ENCODE results near the gene TMEM205. TPM values are rescaled to one million over a fixed set of nuclear protein-coding genes. Genes with fewer than 3 reads are reported as not detected.

The TMEM205 gene
- total RNA-seq, 1 donor: 59.4 TPM

DNA sequence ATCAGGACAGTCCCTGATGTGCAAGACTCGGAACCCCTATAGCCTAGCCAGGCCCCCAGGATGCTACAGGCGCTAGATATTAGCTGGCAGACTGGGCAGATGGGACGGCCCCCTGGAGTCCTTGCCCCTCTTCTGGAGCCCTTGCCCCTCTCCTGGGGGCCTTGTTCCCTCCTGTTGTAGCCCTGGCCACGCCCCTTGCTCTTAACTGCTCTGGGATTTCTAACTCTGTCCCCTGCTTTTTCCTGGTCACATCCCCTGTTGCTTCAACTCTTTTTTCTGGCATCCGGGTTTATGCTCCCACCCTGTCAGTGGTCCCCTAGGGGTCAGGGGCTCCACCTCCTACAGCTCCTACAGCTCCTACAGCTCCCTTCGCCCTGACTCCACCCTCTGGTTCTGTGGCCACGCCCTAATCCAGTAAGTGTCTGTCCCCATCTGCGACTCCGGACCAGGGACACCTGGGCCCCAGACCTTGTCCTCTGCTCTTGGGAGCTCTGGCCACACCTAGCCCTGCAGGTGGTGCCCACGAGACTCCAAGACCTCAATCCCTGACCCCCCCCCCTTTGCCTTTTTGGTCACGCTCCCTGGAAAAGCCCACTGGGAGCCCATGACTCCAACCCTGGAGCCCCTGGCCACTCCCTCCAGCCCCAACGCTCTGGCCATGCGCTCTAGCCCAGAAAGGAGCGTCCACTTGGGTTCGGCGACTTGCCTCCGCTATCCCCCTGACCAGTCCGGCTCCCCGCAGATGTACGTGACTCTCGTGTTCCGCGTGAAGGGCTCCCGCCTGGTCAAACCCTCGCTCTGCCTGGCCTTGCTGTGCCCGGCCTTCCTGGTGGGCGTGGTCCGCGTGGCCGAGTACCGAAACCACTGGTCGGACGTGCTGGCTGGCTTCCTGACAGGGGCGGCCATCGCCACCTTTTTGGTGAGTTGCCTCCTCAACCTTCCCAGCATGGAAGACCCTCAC is 16.0 kb upstream of the TMEM205 start:
- DNase-seq (ENCODE audit: insufficient read length, low spot score, missing footprints): peak; percentile 73
- Histone ChIP-seq H3K9me3 (ENCODE audit: low read depth, low read length) (no peaks in the 10 kb centered on the region), H3K27me3 (ENCODE audit: insufficient read depth, low read length) (no peaks in the 10 kb centered on the region)

DNA sequence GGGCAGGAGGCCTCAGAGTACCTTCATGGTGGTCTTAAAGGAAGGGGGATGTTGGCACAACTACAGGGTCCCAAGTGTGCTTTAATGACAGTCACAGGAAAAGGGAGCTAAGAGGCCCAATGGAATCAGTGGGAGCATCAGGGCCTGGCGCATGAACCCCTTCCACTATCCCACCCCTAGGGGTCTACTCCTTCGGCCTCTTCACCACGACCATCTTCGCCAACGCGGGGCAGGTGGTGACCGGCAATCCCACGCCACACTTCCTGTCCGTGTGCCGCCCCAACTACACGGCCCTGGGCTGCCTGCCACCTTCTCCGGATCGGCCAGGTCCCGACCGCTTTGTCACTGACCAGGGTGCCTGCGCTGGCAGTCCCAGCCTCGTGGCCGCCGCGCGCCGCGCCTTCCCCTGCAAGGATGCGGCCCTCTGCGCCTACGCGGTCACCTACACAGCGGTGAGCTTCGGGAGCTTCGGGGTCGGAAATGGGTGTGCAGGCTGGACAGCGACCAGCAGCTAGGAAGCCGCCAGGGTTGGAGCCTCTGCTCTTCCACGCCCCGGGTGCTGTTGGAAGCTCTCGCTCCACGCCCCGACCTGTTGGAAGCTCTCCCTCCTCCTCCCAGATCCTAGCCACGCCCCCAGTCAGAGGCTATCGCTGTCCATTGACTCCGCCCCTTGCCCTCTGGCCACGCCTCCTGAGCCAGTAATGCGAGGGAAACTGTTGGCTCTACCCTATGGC is 15.1 kb upstream of the TMEM205 start:
- Histone ChIP-seq H3K79me2 (ENCODE audit: insufficient read depth, low read length) (peaks cover 4% of the 10 kb centered on the region), H3K36me3 (ENCODE audit: insufficient read depth, low read length) (peaks cover 44% of the 10 kb centered on the region), H3K4me3 (ENCODE audit: insufficient read depth, low read length) (no peak overlapping the region), H3K9me3 (ENCODE audit: low read depth, low read length) (no peaks in the 10 kb centered on the region), H3K4me1 (ENCODE audit: insufficient read depth, low read length) (peaks cover 4% of the 10 kb centered on the region), H4K20me1 (ENCODE audit: insufficient read depth, low read length) (peaks cover 26% of the 10 kb centered on the region), H3K27me3 (ENCODE audit: insufficient read depth, low read length) (no peaks in the 10 kb centered on the region), H2AFZ (ENCODE audit: low read length) (no peak overlapping the region), H3K4me2 (ENCODE audit: insufficient read depth, low read length) (no peak overlapping the region), H3K27ac (ENCODE audit: low read depth, low read length) (no peak overlapping the region)
- peak; percentile 57 for DNase-seq (ENCODE audit: insufficient read length, low spot score, missing footprints)
- TF ChIP-seq, protein P1, sequence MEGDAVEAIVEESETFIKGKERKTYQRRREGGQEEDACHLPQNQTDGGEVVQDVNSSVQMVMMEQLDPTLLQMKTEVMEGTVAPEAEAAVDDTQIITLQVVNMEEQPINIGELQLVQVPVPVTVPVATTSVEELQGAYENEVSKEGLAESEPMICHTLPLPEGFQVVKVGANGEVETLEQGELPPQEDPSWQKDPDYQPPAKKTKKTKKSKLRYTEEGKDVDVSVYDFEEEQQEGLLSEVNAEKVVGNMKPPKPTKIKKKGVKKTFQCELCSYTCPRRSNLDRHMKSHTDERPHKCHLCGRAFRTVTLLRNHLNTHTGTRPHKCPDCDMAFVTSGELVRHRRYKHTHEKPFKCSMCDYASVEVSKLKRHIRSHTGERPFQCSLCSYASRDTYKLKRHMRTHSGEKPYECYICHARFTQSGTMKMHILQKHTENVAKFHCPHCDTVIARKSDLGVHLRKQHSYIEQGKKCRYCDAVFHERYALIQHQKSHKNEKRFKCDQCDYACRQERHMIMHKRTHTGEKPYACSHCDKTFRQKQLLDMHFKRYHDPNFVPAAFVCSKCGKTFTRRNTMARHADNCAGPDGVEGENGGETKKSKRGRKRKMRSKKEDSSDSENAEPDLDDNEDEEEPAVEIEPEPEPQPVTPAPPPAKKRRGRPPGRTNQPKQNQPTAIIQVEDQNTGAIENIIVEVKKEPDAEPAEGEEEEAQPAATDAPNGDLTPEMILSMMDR (IDR thresholded peaks at IDR 0.05; ENCODE audit: extremely low read depth, low read depth, low read length): no peak

More for the DNA sequence above, 16.0 kb upstream of the TMEM205 start:
- Histone ChIP-seq H3K4me2 (ENCODE audit: insufficient read depth, low read length) (no peak overlapping the region), H2AFZ (ENCODE audit: low read length) (no peak overlapping the region), H3K4me1 (ENCODE audit: insufficient read depth, low read length) (no peaks in the 10 kb centered on the region), H3K27ac (ENCODE audit: low read depth, low read length) (no peak overlapping the region), H3K79me2 (ENCODE audit: insufficient read depth, low read length) (no peaks in the 10 kb centered on the region), H3K4me3 (ENCODE audit: insufficient read depth, low read length) (no peak overlapping the region), H4K20me1 (ENCODE audit: insufficient read depth, low read length) (peaks cover 18% of the 10 kb centered on the region), H3K36me3 (ENCODE audit: insufficient read depth, low read length) (peaks cover 44% of the 10 kb centered on the region)
- TF ChIP-seq, protein P1 (IDR thresholded peaks at IDR 0.05; ENCODE audit: extremely low read depth, low read depth, low read length): no peak

DNA sequence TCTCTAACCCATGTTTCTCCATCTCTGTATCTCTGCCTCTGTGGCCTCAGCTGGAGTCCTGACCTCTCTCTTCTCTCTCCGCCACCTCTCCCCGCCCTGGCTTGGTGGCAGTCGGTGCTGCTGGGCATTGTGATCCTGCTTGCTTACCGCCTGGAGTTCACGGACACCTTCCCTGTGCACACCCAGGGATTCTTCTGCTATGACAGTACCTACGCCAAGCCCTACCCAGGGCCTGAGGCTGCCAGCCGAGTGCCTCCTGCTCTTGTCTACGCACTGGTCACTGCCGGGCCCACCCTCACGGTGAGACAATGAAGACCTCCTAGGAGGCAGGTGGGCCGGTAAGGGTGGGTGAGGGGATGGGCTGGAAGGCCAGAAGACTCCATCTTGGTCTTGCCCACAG is 13.4 kb upstream of the TMEM205 start:
- H4K20me1 ChIP-seq (ENCODE audit: insufficient read depth, low read length): peaks cover 27% of the 10 kb centered on the region
- H3K36me3 ChIP-seq (ENCODE audit: insufficient read depth, low read length): peaks cover 35% of the 10 kb centered on the region
- no peak overlapping the region for H3K4me3 ChIP-seq (ENCODE audit: insufficient read depth, low read length)
- TF ChIP-seq, protein P1 (IDR thresholded peaks at IDR 0.05; ENCODE audit: extremely low read depth, low read depth, low read length): no peak
- no peak overlapping the region for H3K4me2 ChIP-seq (ENCODE audit: insufficient read depth, low read length)
- peaks cover 11% of the 10 kb centered on the region for H3K79me2 ChIP-seq (ENCODE audit: insufficient read depth, low read length)
- peaks cover 10% of the 10 kb centered on the region for H3K4me1 ChIP-seq (ENCODE audit: insufficient read depth, low read length)
- DNase-seq (ENCODE audit: insufficient read length, low spot score, missing footprints): peak; percentile 58
- H2AFZ ChIP-seq (ENCODE audit: low read length): no peak overlapping the region
- no peaks in the 10 kb centered on the region for H3K27me3 ChIP-seq (ENCODE audit: insufficient read depth, low read length)
- no peak overlapping the region for H3K27ac ChIP-seq (ENCODE audit: low read depth, low read length)
- no peaks in the 10 kb centered on the region for H3K9me3 ChIP-seq (ENCODE audit: low read depth, low read length)

Measured in osteoblast (primary cell).